Testis (tissue), 3 donors: Measurements from ENCODE around the gene LRGUK. TPM values are rescaled to one million over a fixed set of nuclear protein-coding genes. Genes with fewer than 3 reads are reported as not detected.
A peak's percentile ranks its signal among the peaks of the same experiment; 100 is the strongest.

ENCODE experiments used
- DNase-seq: peaks from one replicate; pipeline ENCODE4 v3.0.0-alpha.2; 2019
- H3K27ac ChIP-seq, 2 donors: fragments of 200-600 bp; sonication (generic); one replicate each; pipeline ENCODE4 v1.5.1; 2019
- H3K27me3 ChIP-seq: fragments of 200-600 bp; sonication (generic); one replicate; pipeline ENCODE4 v1.5.1; 2019
- H3K36me3 ChIP-seq: fragments of 200-600 bp; sonication (generic); one replicate; pipeline ENCODE4 v1.5.1; 2017; ENCODE audit warnings: low read depth; ENCODE audit errors: missing control alignments
- H3K4me1 ChIP-seq: fragments of 200-600 bp; sonication (generic); one replicate; pipeline ENCODE4 v1.5.1; 2019
- H3K4me3 ChIP-seq, 2 donors: fragments of 200-600 bp; sonication (generic); one replicate each; pipeline ENCODE4 v1.5.1; 2017 to 2019
- H3K9me3 ChIP-seq: fragments of 200-600 bp; sonication (generic); one replicate; pipeline ENCODE4 v1.5.1; 2017
- POLR2A ChIP-seq: fragments of 450-650 bp; IDR thresholded peaks from one replicate; pipeline ENCODE4 v1.6.1; 2017; ENCODE audit warnings: antibody characterized with exemption, mild to moderate bottlenecking, moderate library complexity
- WGBS, 2 donors: methylation state at CpG; one replicate each; pipeline ENCODE4 v1.1.5; 2018; 5-methylcytosine and 5-hydroxymethylcytosine counted together
- intact Hi-C: fragments of 100-400 bp; cut with DNase I; formaldehyde crosslinking; loops from one replicate; pipeline ENCODE4 v1.15.1; 2023; ENCODE audit warnings: low total_unique reads
- polyA plus RNA-seq: library from polyadenylated mRNA; stranded (reverse); fragments of 350-450 nt; fragmentation: Illumina TruSeq; extraction: RNeasy Lipid Tissue Mini Kit (QIAGEN cat#74804); gene quantifications from one replicate; pipeline ENCODE4 v1.2.3, GENCODE V29; 2014; ENCODE audit warnings: low read depth, low replicate concordance; ENCODE audit not compliant: insufficient read depth
- total RNA-seq, 2 donors: library from RNA; depleted of rRNA; stranded (reverse); fragments of >200 nt; gene quantifications; one replicate each; pipeline ENCODE4 v1.2.3, GENCODE V29; 2016
- TF ChIP-seq, protein P1 (sequence below), 3 experiments: fragments of 450-650 bp in 2 of 3; fragments of 200-600 bp in 1 of 3; sonication (generic) in 1 of 3; IDR thresholded peaks; one replicate each; pipeline ENCODE4 v1.5.1; 2016 to 2019; ENCODE audit warnings: antibody characterized with exemption in 3 of 3, mild to moderate bottlenecking in 2 of 3, moderate library complexity in 1 of 3

The LRGUK gene
- total and polyA plus RNA-seq, 3 donors from 2014 or later = 9.4 to 16.1 (median 13.0) TPM

DNA sequence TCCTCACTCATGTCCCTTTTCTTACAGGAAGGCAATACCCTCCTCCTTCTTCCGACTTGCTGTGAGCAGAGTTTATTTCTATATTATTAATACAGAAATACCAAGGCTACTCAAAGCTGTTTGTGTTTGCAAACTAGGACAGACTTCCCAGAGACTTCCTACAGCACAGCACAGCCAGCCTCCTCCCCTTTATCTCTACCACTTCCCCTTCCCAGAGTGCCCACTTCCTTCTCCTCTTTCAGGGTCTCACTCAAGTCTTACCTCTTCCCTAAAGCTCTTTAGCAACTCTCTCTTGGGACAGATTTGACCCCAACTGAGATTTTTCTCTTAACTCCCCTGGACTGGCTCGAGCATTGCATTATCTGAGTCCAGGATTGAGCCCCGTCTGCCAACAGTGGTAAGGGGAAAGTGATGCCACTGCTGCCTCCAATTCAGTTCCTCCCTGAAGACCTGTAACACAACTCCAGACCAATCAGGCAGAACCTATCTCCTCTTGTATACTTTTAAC is 5.5 kb upstream of the LRGUK start:
- no peak for TF ChIP-seq POLR2A
- TF ChIP-seq, protein P1, sequence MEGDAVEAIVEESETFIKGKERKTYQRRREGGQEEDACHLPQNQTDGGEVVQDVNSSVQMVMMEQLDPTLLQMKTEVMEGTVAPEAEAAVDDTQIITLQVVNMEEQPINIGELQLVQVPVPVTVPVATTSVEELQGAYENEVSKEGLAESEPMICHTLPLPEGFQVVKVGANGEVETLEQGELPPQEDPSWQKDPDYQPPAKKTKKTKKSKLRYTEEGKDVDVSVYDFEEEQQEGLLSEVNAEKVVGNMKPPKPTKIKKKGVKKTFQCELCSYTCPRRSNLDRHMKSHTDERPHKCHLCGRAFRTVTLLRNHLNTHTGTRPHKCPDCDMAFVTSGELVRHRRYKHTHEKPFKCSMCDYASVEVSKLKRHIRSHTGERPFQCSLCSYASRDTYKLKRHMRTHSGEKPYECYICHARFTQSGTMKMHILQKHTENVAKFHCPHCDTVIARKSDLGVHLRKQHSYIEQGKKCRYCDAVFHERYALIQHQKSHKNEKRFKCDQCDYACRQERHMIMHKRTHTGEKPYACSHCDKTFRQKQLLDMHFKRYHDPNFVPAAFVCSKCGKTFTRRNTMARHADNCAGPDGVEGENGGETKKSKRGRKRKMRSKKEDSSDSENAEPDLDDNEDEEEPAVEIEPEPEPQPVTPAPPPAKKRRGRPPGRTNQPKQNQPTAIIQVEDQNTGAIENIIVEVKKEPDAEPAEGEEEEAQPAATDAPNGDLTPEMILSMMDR (IDR thresholded peaks at IDR 0.05) = no peak
- intact Hi-C loops = no loop called here

DNA sequence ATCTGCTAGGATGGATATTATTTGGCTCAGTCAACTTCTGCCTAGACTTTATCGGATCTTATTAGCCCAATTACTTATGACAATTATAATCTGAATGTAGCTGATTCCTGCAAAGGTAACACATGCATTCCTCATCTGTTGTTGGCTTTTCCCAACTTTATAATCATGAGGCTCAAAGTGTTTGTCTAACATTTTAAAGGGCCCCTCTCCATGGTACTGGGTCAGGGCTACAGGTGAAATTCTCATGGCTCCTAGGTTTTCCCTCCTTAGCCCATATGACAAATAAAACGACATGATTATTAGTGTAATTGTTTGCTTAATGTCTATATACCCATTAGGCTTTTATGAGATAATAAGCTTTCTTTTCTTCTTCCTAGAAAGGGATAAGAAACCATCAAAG is 4.2 kb upstream of the LRGUK start:
- Histone ChIP-seq H3K9me3 (no peaks in the 10 kb centered on the region), H3K4me1 (peaks cover 4% of the 10 kb centered on the region), H3K27ac (no peak overlapping the region), H3K27me3 (no peaks in the 10 kb centered on the region), H3K4me3 (no peak overlapping the region), H3K36me3 (no peaks in the 10 kb centered on the region)
- DNase-seq = no peak
- 82 to 88% methylated on average over 2 of the region's 2 CpGs for WGBS, 2 donors
- no peak for TF ChIP-seq POLR2A
- TF ChIP-seq, protein P1 (IDR thresholded peaks at IDR 0.05) = no peak
- intact Hi-C loops = no loop called here

More for the DNA sequence above, 5.5 kb upstream of the LRGUK start:
- no peak overlapping the region for H3K4me3 ChIP-seq
- WGBS, 2 donors = 79% methylated on average over 3 of the region's 3 CpGs
- H3K9me3 ChIP-seq = no peaks in the 10 kb centered on the region
- no peaks in the 10 kb centered on the region for H3K27me3 ChIP-seq
- no peaks in the 10 kb centered on the region for H3K36me3 ChIP-seq
- no peak for DNase-seq
- H3K4me1 ChIP-seq = no peaks in the 10 kb centered on the region
- no peak overlapping the region for H3K27ac ChIP-seq

DNA sequence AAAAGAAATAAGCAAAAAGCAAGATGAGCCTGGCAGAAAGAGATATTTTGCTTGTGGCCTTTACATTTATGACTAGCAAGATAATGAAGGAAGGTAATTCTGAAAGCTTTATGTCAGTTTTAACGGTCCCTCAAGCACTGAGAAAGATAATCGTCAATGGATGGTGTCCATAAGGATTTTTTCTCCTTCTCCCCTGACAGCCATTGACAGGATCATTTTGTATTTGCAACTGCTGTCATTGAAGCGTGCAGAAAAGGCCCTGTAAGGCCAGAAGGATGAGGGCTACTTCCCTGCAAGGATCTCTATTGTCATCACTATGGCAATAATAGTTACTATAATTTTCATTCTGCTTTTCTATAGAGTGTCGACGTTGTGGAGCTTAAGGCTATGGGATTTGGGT is 994 bp upstream of the LRGUK start:
- H3K27me3 ChIP-seq = no peaks in the 10 kb centered on the region
- no peak overlapping the region for H3K4me3 ChIP-seq
- no peak for DNase-seq
- no peak overlapping the region for H3K27ac ChIP-seq
- H3K4me1 ChIP-seq = peaks cover 4% of the 10 kb centered on the region
- intact Hi-C loops = no loop called here
- TF ChIP-seq, protein P1 (IDR thresholded peaks at IDR 0.05) = no peak
- no peak for TF ChIP-seq POLR2A
- H3K36me3 ChIP-seq = no peaks in the 10 kb centered on the region
- H3K9me3 ChIP-seq = no peaks in the 10 kb centered on the region
- WGBS, 2 donors = 69 to 72% methylated on average over 5 of the region's 5 CpGs

DNA sequence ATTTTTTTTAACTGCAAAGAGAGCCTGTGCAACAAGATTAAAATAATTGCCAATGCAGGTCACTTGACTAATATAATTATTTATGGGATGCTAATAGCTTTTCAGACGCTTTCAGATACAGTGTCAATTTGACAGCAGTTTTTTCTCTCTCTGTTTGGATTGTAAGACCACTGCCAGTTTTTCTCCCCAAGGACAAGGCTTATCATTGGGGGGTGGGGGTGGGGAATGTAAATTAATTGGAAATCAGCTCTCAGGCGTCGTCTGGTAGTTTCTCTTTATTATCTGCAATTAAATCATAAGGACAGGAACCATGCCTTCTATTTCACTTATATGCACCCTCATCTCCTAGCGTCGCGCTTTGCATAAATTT is 559 bp upstream of the LRGUK start:
- Histone ChIP-seq H3K4me3 (peak overlapping the region; percentile 59 to 73), H3K36me3 (no peaks in the 10 kb centered on the region), H3K9me3 (no peaks in the 10 kb centered on the region), H3K4me1 (peaks cover 4% of the 10 kb centered on the region), H3K27me3 (no peaks in the 10 kb centered on the region), H3K27ac (no peak overlapping the region)
- DNase-seq = no peak
- no peak for TF ChIP-seq POLR2A
- TF ChIP-seq, protein P1 (IDR thresholded peaks at IDR 0.05) = no peak
- intact Hi-C loops = no loop called here
- WGBS, 2 donors = 10 to 17% methylated on average over 6 of the region's 6 CpGs

DNA sequence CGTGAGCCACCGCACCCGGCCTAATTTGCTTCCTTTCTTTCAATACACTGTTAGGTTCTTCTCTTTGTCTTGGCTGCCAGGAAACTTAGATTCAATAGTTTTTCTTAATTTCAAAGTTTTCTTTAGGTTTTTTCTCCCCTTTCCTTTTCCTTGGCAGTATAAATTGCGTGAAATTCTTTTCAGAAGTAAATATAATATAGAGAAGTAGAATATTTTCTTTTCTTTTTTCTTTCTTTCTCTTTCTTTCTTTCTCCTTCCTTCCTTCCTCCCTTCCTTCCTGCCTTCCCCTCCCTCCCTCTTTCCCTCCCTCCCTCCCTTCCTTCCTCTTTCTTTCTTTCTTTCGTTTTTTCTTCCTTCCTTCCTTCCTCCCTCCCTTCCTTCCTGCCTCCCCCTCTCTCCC is 1.7 kb downstream of the LRGUK start:
- H3K9me3 ChIP-seq = no peaks in the 10 kb centered on the region
- TF ChIP-seq, protein P1 (IDR thresholded peaks at IDR 0.05) = no peak
- TF ChIP-seq POLR2A = no peak
- WGBS, 2 donors = 57 to 67% methylated on average over 5 of the region's 5 CpGs
- intact Hi-C loops = no loop called here
- no peak for DNase-seq
- H3K27ac ChIP-seq = no peak overlapping the region
- peaks cover 4% of the 10 kb centered on the region for H3K4me1 ChIP-seq
- no peaks in the 10 kb centered on the region for H3K36me3 ChIP-seq
- no peak overlapping the region for H3K4me3 ChIP-seq
- no peaks in the 10 kb centered on the region for H3K27me3 ChIP-seq
